ENCODE data around the gene MAPK8IP3.

DNA sequence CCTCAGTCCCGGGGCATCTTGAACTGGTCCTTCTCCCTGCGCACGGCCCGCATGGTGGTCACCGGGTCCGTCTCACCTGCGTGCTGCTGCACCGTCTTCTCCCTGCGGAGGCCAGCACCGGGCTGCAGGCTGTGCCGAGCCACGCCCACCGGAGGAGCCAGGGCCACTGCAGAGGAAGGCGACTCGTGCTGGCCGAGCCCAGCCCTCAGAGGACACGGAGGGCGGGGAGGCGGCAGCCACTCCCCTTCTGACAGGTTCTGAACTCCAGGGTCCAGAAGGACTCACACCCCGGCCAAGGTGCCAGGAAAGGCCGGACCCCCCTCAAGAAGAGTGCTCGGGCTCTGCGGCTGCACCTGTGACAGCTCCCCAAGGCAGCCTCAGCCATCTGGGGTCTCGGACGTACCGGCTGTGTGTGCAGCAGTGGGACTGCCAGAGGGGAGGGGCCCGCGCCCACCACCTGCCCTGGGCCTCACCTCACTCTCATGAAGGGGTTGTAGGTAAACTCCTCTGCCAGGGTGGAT lies 103.3 kb downstream of the MAPK8IP3 start:
- TF ChIP-seq CTCF (IDR thresholded peaks at IDR 0.05) (no peak), EZH2 (IDR thresholded peaks at IDR 0.05) (no peak)

Measured in neural progenitor cell (in vitro differentiated cells).